Tibial artery (tissue), 4 donors: ENCODE data around the gene CPZ.

Experiments used
- DNase-seq, 2 donors: peaks; one replicate each; pipeline ENCODE4 v3.0.0-alpha.2; 2019
- H3K27ac ChIP-seq, 2 donors: fragments of 200-600 bp; sonication (generic) in 1 of 2; 1 replicate in 1 of 2; 2 replicates in 1 of 2; pipeline ENCODE4 v1.5.1; 2018 to 2019; ENCODE audit warnings: mild to moderate bottlenecking in 1 of 2
- H3K27me3 ChIP-seq, 2 donors: fragments of 200-600 bp; sonication (generic) in 1 of 2; one replicate each; pipeline versions ENCODE4 v1.5.1 to v1.6.0; 2016 to 2019
- H3K36me3 ChIP-seq, 3 donors: fragments of 200-600 bp; sonication (generic) in 2 of 3; one replicate each; pipeline ENCODE4 v1.5.1; 2016 to 2019; ENCODE audit warnings: mild to moderate bottlenecking in 2 of 3
- H3K4me1 ChIP-seq, 4 donors: fragments of 200-600 bp; sonication (generic) in 2 of 4; 1 replicate in 3 of 4; 2 replicates in 1 of 4; pipeline ENCODE4 v1.5.1; 2016 to 2019
- H3K4me3 ChIP-seq, 2 donors: fragments of 200-600 bp; sonication (generic) in 1 of 2; 1 replicate in 1 of 2; 2 replicates in 1 of 2; pipeline ENCODE4 v1.5.1; 2018 to 2019; ENCODE audit warnings: mild to moderate bottlenecking in 2 of 2
- H3K9me3 ChIP-seq, 3 donors: fragments of 200-600 bp; sonication (generic) in 1 of 3; one replicate each; pipeline ENCODE4 v1.5.1; 2016 to 2019
- CTCF ChIP-seq, 2 experiments: fragments of 200-600 bp in 1 of 2; fragments of 450-650 bp in 1 of 2; IDR thresholded peaks; one replicate each; pipeline ENCODE4 v1.5.1; 2017 to 2019; ENCODE audit warnings: antibody characterized with exemption in 2 of 2, mild to moderate bottlenecking in 1 of 2, moderate library complexity in 1 of 2
- intact Hi-C: fragments of 100-400 bp; cut with DNase I; formaldehyde crosslinking; loops from one replicate; pipeline ENCODE4 v1.15.0; 2023; ENCODE audit warnings: low total_unique reads

The CPZ gene

DNA sequence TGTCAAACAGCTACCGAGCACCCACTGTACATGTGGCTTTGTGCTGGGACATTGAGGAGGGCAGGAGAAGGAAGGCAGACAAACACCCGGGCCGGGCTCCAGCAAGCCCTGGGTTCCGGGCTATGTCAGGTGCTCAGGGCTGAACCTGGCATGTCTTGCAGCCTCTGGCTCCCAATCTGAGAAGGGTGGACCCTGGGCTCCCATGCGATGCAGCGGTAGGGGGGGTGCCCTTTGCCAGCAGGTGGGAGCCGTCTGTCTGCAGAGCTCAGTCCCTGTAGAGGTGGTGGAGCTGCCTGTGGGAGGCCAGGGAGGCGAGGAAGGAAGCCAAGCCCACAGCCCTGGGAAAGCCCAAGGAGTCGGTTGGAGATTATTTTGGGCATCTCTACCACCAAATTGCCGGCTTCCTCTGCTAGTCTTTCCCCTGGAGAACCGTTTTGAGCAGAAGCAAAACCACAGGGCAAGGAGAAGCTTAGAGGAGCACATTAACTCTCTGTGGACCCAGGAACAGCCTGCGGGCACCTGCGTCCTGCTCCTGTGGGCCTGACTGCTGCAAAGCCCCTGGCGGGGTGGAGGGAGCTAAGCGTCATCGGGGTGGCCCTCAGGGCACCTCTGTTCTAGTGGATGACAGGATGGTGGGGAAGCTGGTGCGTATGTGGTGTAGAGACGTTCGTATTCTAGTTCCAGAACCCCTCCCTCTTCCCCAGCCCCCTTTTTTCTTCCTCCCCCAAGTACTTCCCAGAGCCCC, 10.3 kb downstream of the CPZ start:
- Histone ChIP-seq H3K9me3 (no peaks in the 10 kb centered on the region), H3K4me3 (no peak overlapping the region), H3K36me3 (no peaks in the 10 kb centered on the region), H3K27me3 (peaks cover 0 to 36% of the 10 kb centered on the region in 2 donors), H3K27ac (no peak overlapping the region), H3K4me1 (peaks cover 0 to 5% (median 2%) of the 10 kb centered on the region in 4 donors)
- DNase-seq: no peak
- intact Hi-C loops: no loop called here
- no peak for TF ChIP-seq CTCF (IDR thresholded peaks at IDR 0.05)

DNA sequence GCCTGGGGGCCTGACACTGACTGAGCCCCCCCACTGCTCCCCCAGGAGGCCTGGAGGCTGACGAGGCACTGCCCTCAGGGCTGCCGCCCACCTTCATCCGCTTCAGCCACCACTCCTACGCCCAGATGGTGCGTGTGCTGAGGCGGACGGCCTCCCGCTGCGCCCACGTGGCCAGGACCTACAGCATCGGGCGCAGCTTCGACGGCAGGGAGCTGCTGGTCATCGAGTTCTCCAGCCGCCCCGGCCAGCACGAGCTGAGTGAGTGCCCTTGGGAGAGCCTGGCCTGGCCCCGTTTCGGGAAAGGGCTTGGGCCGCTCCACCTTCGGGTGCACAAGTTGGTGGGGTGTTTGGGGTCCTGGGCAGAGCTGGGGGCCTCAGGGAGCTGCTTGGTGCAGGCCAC, 11.4 kb downstream of the CPZ start:
- no peak overlapping the region for H3K27ac ChIP-seq
- H3K27me3 ChIP-seq: peaks cover 0 to 39% of the 10 kb centered on the region in 2 donors
- TF ChIP-seq CTCF (IDR thresholded peaks at IDR 0.05): no peak
- H3K9me3 ChIP-seq: no peaks in the 10 kb centered on the region
- DNase-seq: no peak
- H3K4me1 ChIP-seq: peaks cover 0 to 5% (median 2%) of the 10 kb centered on the region in 4 donors
- H3K4me3 ChIP-seq: no peak overlapping the region
- intact Hi-C loops: no loop called here
- H3K36me3 ChIP-seq: no peaks in the 10 kb centered on the region

DNA sequence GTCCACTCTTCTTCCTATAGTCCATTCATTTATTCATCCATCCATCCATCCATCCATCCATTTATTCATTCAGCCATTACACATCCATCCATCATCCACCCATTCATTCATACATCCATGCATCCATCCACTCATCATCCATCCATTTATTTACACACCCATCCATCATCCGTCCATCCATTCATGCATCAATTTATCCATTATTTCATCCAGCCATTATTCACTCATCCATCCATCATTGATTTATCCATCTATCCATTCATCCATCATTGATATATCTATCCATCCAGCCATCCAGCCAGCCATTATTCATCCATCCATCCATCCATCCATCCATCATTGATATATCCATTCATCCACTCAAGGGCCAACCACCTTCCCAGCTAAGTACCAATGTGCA, 12.7 kb downstream of the CPZ start:
- Histone ChIP-seq H3K4me1 (peaks cover 0 to 8% (median 2%) of the 10 kb centered on the region in 4 donors), H3K9me3 (no peaks in the 10 kb centered on the region), H3K27ac (no peak overlapping the region), H3K4me3 (no peak overlapping the region), H3K27me3 (peaks cover 0 to 43% of the 10 kb centered on the region in 2 donors), H3K36me3 (no peaks in the 10 kb centered on the region)
- DNase-seq: no peak
- intact Hi-C loops: no loop called here
- no peak for TF ChIP-seq CTCF (IDR thresholded peaks at IDR 0.05)

DNA sequence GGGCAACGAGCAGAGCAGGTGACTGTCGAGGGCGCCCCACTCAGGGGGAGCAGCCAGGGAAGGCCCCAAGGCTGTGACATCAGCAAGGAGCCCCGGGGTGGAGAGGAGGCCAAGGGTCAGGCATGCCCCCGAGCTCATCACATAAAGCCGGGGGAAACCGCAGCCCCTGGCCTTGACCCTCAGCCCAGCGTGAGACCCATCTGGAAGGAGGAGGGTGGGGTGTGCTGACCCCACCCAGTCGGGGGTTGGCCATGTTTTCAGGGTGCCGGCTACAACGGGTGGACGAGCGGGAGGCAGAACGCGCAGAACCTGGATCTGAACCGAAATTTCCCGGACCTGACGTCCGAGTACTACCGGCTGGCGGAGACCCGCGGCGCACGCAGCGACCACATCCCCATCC, 13.9 kb downstream of the CPZ start:
- DNase-seq: no peak
- Histone ChIP-seq H3K9me3 (no peaks in the 10 kb centered on the region), H3K4me1 (peaks cover 0 to 8% (median 2%) of the 10 kb centered on the region in 4 donors), H3K27ac (no peak overlapping the region), H3K4me3 (no peak overlapping the region), H3K27me3 (peaks cover 0 to 32% of the 10 kb centered on the region in 2 donors), H3K36me3 (no peaks in the 10 kb centered on the region)
- intact Hi-C loops: no loop called here
- no peak for TF ChIP-seq CTCF (IDR thresholded peaks at IDR 0.05)

GRCh38 chr4:8606966-8607365, 14.4 kb downstream of the CPZ start:
- no peaks in the 10 kb centered on the region for H3K9me3 ChIP-seq
- no peak for TF ChIP-seq CTCF (IDR thresholded peaks at IDR 0.05)
- no peak overlapping the region for H3K27ac ChIP-seq
- intact Hi-C loops: no loop called here
- no peak overlapping the region for H3K4me3 ChIP-seq
- no peak for DNase-seq
- no peaks in the 10 kb centered on the region for H3K36me3 ChIP-seq
- peaks cover 0 to 31% of the 10 kb centered on the region in 2 donors for H3K27me3 ChIP-seq
- peaks cover 0 to 8% (median 2%) of the 10 kb centered on the region in 4 donors for H3K4me1 ChIP-seq
